ENCODE data around the gene BEGAIN. TPM values are rescaled to one million over a fixed set of nuclear protein-coding genes. Genes with fewer than 3 reads are reported as not detected.

The BEGAIN gene
- total RNA-seq, 1 experiment from 2014 or later: 0.53 TPM

DNA sequence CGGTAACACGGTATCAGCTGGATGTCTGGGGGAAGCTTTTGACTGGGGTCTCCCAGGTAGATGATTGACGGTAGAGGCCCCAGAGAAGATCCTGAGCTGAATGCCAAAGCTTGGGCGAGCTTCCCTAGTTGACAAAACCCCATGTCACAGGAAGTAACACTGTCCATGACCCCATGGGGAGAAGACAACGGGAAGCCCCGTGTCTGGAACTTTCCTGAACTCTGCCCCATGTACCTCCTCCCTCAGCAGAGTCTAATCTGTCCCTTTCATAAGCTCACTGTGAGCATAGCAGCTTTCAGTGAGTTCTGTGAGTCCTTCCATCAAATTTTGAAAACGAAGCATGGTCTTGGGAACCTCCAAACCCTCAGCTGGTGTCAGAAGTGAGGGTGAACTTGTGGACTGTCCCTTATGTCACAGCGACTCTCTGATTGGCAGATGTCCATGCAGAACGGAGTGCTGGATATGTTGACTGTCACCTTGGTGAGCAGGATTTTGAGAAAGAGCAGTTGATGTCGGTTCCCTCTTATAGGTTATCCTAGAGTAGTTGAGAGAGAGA lies 29.7 kb upstream of the BEGAIN start:
- no peak for DNase-seq (ENCODE audit: low spot score)

DNA sequence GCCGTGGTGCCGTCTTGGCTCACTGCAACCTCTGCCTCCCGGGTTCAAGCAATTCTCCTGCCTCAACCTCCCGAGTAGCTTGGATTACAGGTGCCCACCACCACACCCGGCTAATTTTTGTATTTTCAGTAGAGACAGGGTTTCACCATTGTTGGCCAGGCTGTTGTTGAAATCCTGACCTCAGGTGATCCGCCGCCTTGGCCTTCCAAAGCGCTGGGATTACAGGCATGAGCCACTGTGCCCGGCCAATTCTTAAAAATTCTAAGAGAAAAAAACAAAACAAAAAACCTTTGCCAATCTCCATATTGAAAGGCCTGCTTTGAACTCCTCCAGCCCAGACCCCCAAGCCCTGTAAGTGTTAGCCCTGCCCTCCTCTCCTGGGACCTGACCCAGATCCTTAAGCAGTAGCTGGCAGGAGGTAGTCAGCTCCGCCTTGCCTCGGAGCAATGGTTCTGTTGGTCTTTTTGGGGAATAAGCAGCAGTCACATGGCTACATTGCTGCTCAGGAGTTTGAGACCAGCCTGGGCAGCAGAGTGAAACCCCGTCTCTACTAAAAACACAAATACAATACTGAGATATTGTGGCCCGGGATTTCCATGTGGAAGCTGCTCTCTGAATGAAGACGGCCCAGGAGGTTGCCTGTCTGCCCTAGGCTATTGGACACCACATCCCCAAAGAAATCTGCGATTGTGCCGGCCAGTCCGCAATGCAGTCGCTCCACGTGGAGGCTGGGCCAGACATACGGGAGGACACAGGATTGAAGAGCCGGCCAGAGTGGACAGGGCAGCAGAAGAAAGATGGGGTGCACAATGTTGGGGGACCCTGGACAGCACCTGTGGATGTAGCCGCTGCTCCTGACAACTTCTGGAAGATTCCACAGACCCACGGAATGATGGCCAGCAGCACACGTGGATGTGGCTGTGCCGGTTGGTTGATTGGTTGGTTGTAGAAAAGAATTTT lies 28.8 kb upstream of the BEGAIN start:
- no peak for DNase-seq (ENCODE audit: low spot score)

DNA sequence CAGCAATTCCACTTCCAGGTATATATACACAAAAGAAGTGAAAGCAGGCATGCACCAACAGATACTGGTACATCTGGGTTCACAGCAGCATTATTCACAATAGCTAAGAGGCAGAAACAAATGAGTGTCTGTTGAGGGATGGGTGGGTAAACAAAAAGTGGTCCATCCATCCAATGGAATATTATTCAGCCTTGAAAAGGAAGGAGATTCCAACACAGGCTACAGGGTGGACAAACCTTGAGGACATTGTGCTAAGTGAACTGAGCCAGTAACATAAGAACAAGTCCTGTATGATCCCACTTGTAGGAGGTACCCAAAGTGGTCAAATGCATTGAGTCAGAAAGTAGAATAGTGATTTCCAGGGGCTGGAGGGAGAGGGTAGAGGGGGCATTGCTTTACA lies 27.6 kb upstream of the BEGAIN start:
- DNase-seq (ENCODE audit: low spot score): no peak

DNA sequence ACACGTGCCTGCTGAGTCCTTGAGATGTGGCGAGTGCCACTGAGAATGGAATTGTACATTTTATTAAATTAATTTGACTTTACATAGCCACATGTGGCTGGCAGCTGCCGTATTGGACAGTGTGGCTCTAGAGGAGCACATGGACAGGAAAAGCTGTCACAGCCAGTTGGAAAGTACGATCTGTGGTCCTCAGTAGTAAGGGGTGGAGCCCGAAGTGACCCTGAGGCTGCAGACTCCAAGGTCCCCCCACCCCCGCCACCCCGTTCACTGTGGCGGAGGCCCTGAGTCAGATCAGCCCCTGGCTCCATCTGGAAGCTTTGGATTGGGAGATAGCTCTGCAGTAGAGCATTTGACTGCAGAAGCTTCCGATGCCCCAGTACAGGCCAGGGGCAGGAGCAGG lies 25.8 kb upstream of the BEGAIN start:
- no peak for DNase-seq (ENCODE audit: low spot score)

DNA sequence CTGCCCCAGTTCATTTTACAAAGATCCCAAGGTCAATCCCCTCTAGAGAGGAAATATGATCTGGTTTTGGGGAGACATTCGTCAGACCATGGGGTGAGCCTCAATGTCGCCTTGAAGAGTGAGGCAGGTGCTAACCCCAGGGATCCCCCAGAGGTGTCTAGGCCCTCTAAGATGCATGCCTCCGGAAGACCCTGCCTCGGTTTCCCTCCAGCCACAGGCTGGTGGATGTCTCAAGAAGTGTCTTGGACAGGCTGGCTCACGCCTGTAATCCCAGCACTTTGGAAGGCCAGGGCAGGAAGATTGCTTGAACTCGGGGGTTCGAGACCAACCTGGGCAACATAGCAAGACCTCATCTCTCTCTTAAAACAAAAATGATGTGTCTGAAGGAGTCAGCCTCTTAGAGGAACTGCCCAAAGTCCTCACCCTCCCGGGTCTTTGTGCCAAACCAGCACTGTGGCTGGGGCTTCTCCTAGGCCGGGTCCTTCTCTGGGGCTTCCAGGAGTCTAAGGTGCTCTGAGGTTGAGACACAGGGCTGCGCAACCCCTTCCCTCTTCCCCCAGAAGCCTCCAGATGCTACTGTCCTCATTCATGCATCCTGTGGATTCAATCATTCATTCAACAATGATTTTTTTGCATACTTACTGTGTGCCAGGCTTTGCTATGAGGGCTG lies 24.7 kb upstream of the BEGAIN start:
- DNase-seq (ENCODE audit: low spot score): no peak

- DNase-seq (ENCODE audit: low spot score): no peak
Measured at GRCh38 chr14:100610511-100611217, 23.4 kb upstream of the BEGAIN start.

DNA sequence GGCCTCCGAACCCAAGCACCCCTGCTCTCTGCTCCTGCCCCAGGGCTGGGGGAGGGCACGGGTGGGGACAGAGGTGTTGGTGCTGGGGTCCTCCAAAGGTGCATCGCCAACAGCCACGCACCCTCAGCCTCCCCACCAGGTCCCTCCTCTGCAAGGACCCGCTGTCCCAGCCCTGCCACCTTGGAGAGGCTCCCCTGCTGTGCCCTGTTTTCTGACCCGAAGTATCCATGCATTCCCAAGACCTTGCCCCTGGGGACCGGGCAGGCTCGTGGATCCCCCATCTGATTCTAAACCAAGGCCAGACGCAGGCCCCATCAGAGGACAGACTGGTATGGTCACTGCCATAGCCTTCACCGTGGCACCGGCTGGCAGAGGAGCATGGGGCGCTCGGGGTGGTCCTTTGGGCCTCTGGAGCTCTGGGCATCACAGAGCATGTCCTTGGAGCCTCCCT lies 22.7 kb upstream of the BEGAIN start:
- DNase-seq (ENCODE audit: low spot score): no peak

- DNase-seq (ENCODE audit: low spot score): no peak
Measured at GRCh38 chr14:100609331-100609870, 22.2 kb upstream of the BEGAIN start.

DNA sequence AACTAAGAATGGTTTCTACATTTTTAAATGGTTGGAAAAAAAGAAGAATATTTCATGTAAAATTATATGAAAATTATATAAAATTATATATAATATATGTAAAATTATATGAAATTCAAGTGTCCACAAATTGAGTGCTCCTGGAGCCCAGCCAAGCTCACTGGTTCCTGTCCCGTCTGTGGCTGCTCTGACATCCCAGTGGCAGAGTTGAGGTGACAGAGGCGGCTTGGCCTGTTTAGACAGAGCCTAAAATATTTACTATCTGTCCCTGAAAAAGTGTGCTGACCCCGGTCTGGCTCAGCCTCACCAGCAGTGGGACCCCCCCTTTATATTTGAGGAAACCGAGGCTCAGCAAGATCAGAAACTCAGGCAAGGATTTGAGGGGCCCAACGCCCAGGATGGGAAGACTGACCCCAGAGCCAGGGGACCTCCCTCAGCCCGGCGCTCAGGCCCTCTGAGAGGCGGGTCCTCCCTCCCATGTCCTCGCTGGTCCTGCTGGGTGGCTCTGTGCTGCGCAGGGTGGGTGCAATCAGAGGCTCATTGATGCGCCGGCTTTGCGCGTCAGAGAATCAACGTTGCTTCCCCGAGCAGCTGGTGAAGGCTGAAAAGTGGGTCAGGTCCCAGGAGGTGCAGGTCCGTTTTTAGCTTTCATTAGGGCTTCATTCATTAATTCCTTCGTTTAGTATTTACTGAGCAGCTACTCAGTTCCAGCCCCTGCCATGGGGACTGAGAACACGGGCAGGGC lies 21.5 kb upstream of the BEGAIN start:
- DNase-seq (ENCODE audit: low spot score): no peak

DNA sequence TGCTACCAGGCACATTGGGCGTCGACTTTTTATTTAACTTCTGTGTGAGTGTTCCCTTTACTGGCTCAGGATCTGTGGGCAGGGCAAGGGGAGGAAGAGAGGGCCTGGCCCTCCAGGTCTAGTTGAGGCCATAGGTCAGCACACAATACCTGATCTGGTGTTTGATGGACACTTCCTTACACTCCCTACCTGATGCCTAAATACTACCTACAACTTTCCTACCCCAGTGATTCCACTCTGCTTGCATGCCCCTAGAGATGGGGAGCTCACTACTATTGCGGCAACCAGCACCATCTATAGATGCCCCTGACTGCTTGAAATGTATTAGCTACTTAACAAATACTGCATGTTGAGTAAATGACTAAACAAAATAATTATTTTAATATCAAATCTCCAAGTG lies 20.8 kb upstream of the BEGAIN start:
- no peak for DNase-seq (ENCODE audit: low spot score)

- no peak for DNase-seq (ENCODE audit: low spot score)
Measured at GRCh38 chr14:100607611-100607956, 20.4 kb upstream of the BEGAIN start.

DNA sequence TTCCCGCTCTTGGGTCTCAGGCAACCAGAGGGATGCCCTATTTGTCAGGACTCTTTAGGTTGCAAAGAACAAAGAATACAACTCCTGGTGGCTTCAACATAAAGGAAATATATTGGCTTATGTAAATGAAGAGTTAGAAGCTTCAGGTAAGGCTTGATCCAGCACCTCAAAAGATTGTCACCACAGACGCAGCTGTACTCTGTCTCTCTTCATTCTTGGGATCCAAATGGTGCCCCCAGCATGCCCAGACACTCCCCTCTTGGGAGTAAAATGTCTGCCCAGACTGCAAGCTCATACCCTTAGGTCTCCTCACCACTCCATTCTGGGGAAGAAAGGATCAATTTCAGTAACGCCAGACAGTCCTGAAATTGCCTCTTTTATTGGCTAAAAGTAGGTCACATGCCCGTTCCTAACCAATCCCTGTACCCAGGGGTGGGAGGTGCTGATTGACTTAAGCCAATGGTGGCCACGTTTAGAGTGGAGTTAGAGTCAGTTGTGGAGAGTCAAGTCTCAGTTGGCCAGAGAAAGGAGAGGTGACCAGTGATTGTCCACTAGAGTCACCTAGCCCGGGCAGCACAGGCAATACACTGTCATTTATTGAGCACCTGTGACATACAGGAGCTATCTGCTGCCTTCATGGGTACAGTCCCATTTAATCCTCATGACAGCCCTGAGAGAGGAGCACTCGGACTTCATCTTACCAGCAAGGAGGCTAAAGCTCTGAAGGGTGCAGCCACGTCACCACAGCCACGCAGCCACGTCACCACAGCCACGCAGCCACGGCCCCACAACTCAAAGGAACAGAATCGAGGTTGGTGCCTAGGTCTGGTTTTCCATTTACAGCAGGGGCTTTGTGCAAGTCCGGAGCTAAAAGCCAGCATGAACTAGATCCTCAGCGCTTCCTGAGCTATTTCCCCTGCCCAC lies 19.7 kb upstream of the BEGAIN start:
- DNase-seq (ENCODE audit: low spot score): no peak

- no peak for DNase-seq (ENCODE audit: low spot score)
Measured at GRCh38 chr14:100605706-100606686, 18.8 kb upstream of the BEGAIN start.

- DNase-seq (ENCODE audit: low spot score): no peak
Measured at GRCh38 chr14:100605230-100605629, 18.0 kb upstream of the BEGAIN start.

DNA sequence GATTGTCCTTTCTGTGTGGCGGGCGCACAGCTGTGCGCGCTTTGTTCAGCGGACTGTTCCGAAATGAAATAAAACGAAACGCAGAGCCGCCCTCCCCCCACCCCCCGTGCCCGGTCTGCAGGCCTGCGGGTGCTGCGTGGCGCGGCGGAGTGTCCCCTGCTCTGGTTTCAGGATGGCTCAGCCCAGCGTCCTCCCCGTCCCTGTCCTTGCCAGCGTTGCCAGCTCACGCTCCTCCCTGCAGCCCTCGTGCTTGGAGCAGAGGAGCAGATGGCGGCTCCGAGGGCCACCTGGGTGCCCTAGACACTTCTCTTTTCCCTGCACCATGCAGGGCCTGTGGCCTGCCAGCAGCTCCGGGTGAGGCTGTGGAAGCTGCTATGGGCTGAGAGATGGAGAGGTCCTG lies 17.5 kb upstream of the BEGAIN start:
- no peak for DNase-seq (ENCODE audit: low spot score)

- no peak for DNase-seq (ENCODE audit: low spot score)
Measured at GRCh38 chr14:100604121-100604501, 16.9 kb upstream of the BEGAIN start.

DNA sequence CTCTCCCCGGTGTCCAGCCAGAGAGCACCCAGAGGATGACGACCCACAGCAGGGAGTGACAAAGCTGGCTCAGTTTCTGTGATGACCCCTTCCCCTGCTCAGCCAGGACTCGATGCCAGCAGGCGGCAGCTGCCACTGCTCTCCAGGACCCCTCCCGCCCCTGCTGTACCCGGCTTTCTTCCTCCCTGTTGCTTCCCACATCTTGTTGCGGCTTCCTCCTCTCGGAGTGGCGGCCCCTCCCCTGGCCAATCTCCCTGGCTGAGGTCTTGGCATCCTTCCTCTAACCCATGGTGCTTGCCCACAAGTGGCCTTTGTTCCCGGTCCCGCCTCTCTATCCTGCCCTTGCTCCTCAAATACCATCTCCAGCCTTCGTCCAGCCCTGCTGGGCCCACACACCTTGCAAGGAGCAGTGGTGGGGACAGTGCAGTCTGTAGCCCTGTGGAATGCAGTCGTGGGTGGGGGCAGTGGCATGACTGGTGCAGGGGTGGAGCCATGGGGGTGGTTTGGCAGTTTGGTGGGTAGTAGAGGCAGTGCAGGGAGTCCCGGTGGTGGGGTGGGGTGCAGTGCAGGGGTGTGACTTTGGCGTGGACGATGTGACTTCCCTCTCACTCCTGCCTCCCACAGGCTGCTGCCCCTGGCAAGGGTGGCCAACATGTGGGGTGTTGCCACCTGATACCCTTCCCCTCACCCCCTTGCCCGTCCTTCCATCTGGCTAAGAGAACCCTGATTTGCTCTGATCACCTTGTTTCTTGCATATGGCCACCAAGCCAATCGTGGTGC lies 16.3 kb upstream of the BEGAIN start:
- DNase-seq (ENCODE audit: low spot score): no peak

Measured in HT-29 (cell line).